KOPT-K1 (cell line): Measurements from ENCODE around the gene IFITM1.
"Not testable (repeated sequence)": the region's sequence is repeated elsewhere in the genome, so short reads cannot be mapped to it uniquely, and the experiment has no call there.

Experiments used
- H3K27ac ChIP-seq: fragments of 200-600 bp; sonication (generic); 2 replicates; pipeline ENCODE4 v1.5.1; 2016; ENCODE audit warnings: antibody characterized with exemption, mild to moderate bottlenecking, low read depth, low read length; ENCODE audit not compliant: poor library complexity, severe bottlenecking
- H3K36me3 ChIP-seq: fragments of 200-600 bp; sonication (generic); 2 replicates; pipeline ENCODE4 v1.5.1; 2017; ENCODE audit warnings: antibody characterized with exemption, mild to moderate bottlenecking, low read length, moderate library complexity; ENCODE audit not compliant: insufficient read depth
- H3K9me3 ChIP-seq: fragments of 200-600 bp; sonication (generic); 2 replicates; pipeline ENCODE4 v1.5.1; 2017; ENCODE audit warnings: antibody characterized with exemption, low read length, mild to moderate bottlenecking; ENCODE audit not compliant: insufficient read depth, poor library complexity, severe bottlenecking

The IFITM1 gene

GRCh38 chr11:279966-280705 lies 33.7 kb upstream of the IFITM1 start:
- Histone ChIP-seq H3K36me3 (no peaks in the 10 kb centered on the region), H3K9me3 (peaks cover 10% of the 10 kb centered on the region), H3K27ac (no peak overlapping the region)

- Histone ChIP-seq H3K9me3 (peaks cover 10% of the 10 kb centered on the region), H3K27ac (no peak overlapping the region)
These were observed 32.9 kb upstream of the IFITM1 start for GRCh38 chr11:280706-281485.

GRCh38 chr11:281486-282161 lies 32.2 kb upstream of the IFITM1 start:
- peaks cover 3% of the 10 kb centered on the region for H3K9me3 ChIP-seq
- H3K36me3 ChIP-seq = no peaks in the 10 kb centered on the region
- H3K27ac ChIP-seq = no peak overlapping the region

More at GRCh38 chr11:280706-281485, 32.9 kb upstream of the IFITM1 start:
- H3K36me3 ChIP-seq = no peaks in the 10 kb centered on the region

GRCh38 chr11:282171-282570 lies 31.7 kb upstream of the IFITM1 start:
- Histone ChIP-seq H3K9me3 (no peaks in the 10 kb centered on the region), H3K27ac (no peak overlapping the region), H3K36me3 (no peaks in the 10 kb centered on the region)

GRCh38 chr11:282630-283360 lies 31.0 kb upstream of the IFITM1 start:
- Histone ChIP-seq H3K36me3 (no peaks in the 10 kb centered on the region), H3K27ac (no peak overlapping the region), H3K9me3 (no peaks in the 10 kb centered on the region)

- no peaks in the 10 kb centered on the region for H3K9me3 ChIP-seq
- H3K27ac ChIP-seq = no peak overlapping the region
- H3K36me3 ChIP-seq = no peaks in the 10 kb centered on the region
These were observed 30.3 kb upstream of the IFITM1 start for GRCh38 chr11:283405-284104.

- Histone ChIP-seq H3K36me3 (no peaks in the 10 kb centered on the region), H3K27ac (no peak overlapping the region), H3K9me3 (no peaks in the 10 kb centered on the region)
These were observed 29.5 kb upstream of the IFITM1 start for GRCh38 chr11:284105-285020.

- no peak overlapping the region for H3K27ac ChIP-seq
- H3K36me3 ChIP-seq = no peaks in the 10 kb centered on the region
- no peaks in the 10 kb centered on the region for H3K9me3 ChIP-seq
These were observed 28.6 kb upstream of the IFITM1 start for GRCh38 chr11:285021-285893.

GRCh38 chr11:285894-286220 lies 28.0 kb upstream of the IFITM1 start:
- Histone ChIP-seq H3K36me3 (peaks cover 1% of the 10 kb centered on the region; the same call in 1 of the 2 replicates), H3K9me3 (no peaks in the 10 kb centered on the region), H3K27ac (no peak overlapping the region)

- H3K9me3 ChIP-seq = not testable (repeated sequence)
- Histone ChIP-seq H3K27ac (peak overlapping the region; percentile 99), H3K36me3 (peaks cover 15% of the 10 kb centered on the region)
These were observed 26.6 kb upstream of the IFITM1 start for GRCh38 chr11:286977-287820.

- Histone ChIP-seq H3K36me3 (peaks cover 22% of the 10 kb centered on the region), H3K9me3 (no peaks in the 10 kb centered on the region), H3K27ac (peak overlapping the region; percentile 99)
These were observed 25.9 kb upstream of the IFITM1 start for GRCh38 chr11:287821-288477.
